AML-193 (cell line): ENCODE data around the gene YEATS2.
"Not testable (repeated sequence)": the region's sequence is repeated elsewhere in the genome, so short reads cannot be mapped to it uniquely, and the experiment has no call there.

Experiments used
- DNase-seq, 2 experiments: peaks; one replicate each; lab custom pipeline; 2025; lab: John Stamatoyannopoulos, UW

Gene YEATS2

DNA sequence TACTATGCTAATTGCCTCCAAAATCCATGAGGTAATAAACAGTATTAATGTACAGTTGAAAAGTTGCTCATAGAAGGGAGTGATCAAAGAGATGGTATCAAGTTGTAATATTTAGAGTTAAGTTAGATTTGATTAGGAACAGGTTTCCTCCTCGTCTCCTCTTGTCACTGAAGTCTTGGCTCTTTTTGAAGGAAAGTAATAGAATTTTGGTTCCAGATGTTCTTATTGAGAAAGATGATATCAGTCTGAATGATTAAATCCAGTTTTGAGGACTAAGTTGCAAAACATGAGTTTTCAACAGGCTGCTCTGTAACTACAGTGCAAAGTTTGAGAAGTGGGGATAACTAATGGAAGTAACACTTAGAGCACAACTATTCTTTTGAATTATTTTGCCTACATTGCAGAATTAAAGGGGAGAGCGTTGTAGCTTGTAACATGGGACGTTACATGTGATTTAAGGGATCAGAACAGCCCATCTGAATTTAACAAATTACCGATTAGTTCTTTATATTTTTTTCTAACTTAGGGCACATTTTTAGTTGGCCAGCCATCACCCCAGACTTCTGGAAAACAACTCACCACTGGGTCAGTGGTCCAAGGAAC is 79.5 kb downstream of the YEATS2 start:
- DNase-seq, result no peak

DNA sequence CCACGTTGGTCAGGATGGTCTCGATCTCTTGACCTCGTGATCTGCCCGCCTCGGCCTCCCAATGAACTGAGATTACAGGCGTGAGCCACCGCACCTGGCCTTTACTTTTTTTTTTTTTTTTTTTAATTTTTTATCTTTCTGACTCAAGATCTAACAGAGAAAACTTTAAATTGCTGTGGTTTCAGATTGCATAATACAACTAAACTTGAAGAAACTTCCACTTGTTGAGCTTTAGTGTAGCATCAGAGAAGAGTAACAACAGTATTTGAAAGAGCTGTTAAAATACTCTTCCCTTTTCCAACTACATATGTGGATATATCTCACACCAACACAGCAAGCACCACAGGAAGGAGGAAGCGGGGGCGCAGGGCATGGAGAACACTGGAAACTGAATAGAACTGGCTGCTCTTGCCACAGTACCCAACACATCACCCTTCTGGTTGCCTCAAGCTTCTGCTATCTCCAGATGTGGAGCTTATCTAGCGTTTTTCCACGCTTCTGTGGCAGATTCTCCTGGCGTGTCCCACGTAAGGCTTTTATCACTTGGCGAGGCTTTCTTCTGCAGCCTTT is 82.4 kb downstream of the YEATS2 start:
- peak; percentile 54 to 63 for DNase-seq

DNA sequence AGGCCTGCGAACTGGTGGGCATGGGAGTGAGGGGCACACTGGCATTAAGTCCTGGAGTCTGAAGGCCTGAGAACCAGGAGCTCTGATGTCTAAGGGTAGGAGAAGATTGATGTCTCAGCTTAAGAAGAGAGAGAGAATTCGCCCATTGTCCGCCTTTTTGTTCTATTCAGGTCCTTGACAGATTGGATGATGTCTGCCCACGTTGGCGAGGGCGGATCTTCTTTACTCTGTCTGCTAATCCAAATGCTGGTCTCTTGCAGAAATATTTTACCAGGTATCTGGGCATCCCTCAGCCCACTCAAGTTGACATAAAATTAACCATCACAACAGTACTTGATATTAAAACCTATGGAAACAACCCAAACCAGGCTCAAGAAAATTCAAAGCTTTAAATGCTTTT is 83.6 kb downstream of the YEATS2 start:
- no peak for DNase-seq

DNA sequence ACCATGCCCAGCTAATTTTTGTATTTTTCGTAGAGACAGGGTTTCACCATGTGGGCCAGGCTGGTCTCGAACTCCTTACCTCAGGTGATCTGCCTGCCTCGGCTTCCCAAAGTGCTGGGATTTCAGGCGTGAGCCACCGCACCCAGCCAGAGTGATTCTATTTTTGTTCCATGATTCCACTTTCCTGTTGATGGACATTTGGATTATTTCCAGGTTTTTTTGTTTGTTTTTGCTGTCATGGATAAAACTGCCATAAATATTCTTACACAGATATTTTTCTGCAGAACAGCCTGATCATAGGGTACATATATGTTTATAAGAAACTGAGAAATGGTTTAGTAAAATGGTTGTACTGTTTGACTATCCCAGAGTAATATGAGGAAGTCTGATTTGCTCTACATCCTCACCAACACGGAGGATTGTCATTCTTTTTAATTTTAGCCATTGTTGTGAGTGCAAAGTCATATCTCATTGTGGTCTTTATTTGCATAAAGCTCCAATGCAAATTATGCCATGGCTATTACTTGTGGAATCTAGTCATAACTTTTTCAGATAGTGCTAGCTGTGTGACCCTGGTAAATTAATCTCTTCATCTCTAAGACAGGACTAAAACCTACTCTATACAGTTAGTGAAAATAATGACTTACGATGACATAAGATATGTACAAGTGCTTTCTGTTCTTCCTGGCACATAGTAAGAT is 85.1 kb downstream of the YEATS2 start:
- DNase-seq, result no peak

DNA sequence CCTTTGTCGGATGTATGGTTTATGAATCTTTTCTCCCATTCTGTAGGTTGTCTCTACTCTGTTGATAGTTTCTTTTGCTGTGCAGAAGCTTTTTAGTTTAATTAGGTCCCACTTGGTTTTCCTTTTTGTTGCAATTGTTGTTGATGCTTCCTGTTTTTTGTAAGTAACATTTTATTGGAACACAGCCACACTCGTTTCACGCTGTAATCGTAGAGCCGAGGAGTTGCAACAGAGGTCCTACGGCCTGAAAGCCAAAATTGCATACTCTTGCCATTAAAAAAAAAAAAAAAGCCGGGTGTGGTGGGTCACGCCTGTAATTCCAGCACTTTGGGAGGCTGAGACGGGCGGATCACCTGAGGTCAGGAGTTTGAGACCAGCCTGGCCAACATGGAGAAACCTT is 86.9 kb downstream of the YEATS2 start:
- DNase-seq, result not testable (repeated sequence)

DNA sequence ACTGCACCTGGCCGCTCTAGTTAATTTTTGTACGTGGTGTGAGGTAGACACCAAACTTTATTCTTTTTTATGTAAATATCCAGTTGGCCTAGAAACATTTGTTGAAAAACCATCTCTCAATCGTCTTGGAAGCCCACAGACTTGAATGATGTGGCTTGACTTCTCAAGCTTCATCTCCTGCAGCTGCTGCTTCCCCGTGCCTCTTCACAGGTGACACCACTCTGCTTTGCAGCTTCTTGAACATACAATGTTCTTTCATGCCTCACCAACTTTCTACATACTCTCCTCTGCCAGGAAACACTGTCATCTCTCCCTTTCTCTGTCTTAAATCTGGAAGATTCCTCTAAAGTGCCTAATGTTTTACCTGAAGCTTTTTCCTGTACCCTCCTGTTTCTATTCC is 92.2 kb downstream of the YEATS2 start:
- no peak for DNase-seq

DNA sequence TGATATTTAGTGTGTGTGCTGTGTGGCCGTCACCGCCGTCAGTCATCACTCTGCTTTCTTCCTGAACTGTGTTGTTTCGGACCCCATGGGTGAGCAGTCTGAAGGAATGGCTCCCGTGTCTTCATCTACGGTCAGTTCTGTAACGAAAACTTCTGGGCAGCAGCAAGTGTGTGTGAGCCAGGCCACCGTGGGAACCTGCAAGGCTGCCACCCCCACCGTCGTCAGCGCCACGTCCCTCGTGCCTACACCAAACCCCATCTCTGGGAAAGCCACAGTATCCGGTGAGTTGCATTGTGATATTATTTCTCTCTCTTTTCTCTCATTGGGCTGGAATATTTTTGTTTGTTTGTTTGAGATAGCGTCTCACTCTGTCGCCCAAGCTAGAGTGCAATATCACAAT is 93.1 kb downstream of the YEATS2 start:
- DNase-seq, result no peak

DNA sequence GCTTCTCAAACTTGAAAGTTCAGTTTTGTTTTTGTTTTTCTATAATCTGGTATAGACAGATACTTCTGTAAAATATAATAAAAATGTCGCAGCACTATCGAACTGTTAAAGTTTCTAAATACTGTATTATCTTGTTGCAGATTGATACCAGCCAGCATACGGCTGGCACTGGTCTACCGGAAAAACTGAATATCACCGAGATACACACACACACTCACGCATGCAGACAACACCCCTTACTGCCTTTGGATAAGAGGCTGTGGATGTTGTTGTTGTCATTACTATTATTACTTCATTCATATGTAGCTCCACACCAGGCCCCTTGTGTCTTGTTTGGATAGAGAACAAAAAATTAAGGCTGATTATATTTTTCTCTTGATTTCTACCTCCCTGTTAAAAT is 95.4 kb downstream of the YEATS2 start:
- no peak for DNase-seq

DNA sequence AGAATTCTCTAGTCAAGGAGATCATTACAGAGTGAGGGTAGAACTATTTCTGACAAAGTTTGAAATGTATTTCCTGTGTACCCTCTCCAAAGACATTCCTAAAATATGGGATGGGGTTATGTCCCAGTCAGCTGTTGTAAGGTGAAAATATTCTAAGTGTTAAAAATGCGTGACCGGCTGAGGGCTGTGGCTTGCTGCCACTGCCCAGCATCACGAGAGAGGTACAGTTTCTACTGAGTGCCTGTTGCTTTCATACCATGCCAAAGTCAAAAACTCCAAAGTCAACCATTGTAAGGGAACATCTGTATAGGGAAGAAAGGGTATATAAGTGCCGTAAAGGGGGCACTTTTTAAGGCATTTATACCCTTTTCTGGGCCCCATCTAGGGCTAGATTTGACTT is 96.9 kb downstream of the YEATS2 start:
- DNase-seq, result no peak

DNA sequence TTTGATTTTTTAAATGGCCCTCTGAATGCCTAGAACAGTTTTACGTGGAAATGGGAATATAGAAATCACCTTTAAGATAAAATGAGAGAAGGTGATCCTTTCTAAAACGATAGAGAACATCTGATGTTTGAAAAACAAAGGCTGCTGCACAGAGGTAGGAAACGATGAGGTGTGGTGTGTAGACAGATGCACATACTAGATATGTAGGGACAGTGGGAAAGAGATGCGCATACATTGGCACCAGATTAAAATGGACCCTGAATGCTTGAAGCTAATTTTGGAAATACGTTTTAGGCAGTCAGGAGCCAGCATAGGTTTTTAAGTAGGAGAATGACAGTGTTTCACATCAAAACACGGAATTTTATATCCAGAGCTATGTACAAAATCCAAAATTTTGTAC is 98.8 kb downstream of the YEATS2 start:
- DNase-seq, result no peak

DNA sequence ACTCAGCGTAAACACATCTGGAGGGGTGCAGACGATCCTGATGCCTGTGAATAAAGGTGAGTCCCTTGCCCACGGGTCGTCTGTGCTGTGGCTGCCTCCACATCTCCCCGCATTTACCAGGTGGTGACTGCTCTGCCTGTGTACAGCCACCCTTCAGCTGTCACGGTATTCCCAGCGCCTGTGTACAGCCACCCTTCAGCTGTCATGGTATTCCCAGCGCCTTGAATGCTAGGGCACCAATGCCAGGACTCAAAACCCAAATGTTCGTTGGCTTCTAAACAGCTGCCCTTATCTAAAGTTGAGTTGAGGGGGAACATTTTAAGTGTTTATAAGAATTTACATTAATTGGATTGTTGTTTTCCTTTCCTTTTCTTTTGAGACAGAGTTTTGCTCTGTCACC is 100.4 kb downstream of the YEATS2 start:
- no peak for DNase-seq

DNA sequence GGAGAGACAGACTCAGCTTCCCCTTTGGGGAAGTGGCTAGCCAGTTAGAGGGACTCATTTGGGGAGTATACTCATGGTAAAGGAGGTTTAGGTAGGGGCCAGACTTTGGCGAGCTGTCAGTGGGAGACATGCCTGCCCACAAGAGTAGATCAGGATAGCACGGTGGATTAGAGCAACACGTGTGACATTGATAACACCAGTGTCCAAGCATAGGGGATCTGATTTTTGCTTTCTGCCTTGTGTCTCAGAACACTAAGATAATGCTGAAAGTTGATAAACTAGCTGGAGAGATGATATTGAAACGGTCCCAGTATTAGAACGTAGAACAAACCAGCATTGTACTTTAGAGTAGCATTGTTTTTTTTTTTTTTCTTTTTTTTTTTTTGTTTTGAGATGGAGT is 101.9 kb downstream of the YEATS2 start:
- DNase-seq, result no peak

DNA sequence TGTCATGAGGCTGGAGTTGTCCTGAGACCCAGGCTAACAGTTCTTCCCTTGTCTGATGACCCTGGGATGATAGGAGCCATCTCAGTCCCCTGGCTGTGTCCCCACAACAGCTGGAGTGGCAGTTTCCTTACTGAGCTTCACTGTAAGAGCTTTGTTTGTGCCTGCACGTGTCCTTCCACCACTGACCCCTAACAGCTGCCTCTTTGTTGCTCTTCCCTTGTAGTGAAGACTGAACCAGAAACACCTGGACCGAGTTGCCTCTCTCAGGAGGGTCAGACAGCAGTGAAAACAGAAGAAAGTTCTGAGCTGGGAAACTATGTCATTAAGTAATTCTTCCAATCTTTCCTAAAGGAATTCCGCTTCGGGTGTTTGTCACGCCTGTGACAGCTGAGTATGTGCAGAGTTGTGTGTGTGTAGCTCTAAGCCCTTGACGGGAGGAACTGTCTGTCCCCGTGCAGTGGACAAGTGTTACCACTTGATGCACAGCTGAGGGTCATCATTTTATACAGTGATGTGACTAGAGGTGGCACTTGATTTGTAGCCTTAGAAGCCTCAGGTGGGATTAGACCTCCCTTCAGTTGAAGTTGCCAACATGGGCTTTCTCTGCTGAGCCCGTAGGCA is 102.8 kb downstream of the YEATS2 start:
- no peak for DNase-seq

DNA sequence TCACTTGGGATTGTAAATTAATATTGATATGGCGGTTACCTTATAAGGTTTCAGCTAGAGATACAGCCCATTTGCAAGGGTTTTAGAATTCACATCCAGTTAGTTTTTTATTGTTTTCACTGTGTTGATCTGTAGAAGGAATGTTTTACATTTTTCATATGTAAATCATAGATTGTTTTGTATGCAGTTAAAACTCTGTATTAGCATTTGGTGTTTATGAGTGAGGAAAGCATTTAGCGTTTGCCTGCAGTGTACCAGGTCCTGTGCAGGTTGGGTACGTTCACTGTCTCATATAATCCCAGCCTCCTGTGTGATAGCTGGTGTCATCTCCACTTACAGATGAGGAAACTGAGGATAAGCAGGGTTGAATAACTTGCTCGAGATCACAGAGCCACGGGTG is 104.0 kb downstream of the YEATS2 start:
- DNase-seq, result no peak

DNA sequence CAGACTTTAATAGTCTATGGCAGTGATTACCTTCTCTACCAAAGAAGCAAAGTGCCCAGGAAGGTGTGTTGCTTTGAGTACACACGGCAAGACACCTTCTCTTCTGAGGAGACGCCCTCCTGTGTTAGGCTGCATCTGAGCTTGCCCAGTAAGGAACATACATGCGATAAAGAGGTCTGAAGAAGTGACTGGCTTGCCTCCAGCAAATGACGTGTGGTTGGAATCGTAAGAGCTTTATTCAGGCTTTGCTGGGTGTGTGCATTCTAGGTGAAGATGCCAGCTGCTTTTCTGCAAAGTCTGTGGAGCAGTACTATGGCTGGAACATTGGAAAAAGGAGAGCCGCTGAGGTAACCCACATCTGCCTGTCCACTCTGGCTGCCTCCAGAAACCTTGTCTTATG is 105.4 kb downstream of the YEATS2 start:
- DNase-seq, result no peak

DNA sequence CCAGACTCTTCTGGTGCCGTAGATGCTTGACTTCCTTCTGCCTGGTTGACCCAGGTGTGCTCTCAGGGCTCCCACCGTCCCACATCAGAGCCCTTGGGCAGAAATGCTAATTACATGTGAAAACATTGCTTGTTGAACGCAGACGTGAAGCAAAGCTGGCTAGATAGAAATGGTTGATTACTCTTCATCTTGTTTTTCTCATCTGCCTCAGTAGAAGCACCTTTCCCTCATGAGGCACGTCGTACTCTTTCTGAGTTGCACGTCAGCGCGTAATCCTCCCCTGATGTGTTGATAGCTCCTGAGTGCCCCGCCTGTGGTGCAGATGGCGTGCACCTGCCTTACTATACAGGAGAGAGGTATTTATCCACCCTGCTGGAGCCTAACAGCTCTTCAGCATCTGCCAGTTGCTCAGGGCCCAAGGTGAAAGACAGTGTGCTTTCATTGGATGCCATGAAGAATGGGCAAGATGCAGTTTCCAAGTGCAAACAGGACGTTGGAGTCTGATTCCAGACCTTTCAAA is 109.7 kb downstream of the YEATS2 start:
- no peak for DNase-seq

DNA sequence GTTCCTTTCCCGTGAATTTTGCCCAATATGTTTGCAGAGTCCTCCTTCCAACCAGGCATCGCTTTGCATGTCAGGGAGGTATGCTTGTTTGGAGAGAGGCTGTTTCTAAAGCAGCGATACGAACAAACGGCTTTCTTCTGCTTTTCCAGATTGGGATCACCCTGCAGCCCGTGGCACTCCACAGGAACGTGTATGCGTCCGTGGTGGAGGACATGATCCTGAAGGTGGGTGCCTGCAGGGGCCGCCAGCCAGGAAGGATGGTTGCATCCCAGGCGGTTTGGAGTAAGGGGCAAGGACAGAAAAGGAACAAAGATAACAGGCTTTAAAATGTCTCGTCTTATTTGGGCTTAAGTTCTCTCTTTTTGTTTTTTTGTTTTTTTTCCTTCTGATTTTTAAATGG is 110.3 kb downstream of the YEATS2 start:
- DNase-seq, result no peak

DNA sequence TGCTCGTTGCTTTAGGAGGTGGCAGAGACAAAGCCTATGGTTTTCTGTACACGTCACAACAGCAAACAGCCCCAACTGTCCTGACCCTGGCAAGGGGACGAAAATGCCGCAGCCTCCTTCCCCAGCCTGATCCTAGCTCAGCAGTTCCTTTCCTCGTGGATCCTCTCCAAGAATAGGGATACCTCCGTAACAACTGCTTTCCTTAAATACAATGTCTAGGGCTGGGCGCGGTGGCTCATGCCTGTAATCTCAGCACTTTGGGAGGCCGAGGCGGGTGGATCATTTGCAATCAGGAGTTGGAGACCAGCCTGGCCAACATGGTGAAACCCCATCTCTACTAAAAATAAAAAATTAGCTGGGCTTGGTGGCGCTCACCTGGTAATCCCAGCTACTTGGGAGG is 110.8 kb downstream of the YEATS2 start:
- no peak for DNase-seq

DNA sequence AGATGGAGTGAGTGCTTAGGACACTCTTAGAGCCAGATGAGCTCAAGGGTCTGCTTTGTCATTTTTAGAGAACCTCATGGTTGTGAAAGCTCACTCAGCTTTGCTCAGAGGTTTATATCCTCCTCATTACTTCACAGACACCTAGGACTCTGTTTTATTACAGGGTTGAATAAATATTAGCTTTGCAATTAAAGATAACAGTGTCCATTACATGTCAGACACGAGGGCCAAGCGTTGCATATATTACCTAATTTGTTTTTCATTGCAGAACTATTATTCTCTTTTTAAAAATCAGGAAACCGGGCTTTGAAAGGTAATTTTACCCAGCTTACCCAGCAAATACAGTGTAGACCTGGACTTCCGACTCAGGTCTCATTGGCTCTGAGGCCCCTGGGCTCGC is 111.7 kb downstream of the YEATS2 start:
- DNase-seq, result no peak

DNA sequence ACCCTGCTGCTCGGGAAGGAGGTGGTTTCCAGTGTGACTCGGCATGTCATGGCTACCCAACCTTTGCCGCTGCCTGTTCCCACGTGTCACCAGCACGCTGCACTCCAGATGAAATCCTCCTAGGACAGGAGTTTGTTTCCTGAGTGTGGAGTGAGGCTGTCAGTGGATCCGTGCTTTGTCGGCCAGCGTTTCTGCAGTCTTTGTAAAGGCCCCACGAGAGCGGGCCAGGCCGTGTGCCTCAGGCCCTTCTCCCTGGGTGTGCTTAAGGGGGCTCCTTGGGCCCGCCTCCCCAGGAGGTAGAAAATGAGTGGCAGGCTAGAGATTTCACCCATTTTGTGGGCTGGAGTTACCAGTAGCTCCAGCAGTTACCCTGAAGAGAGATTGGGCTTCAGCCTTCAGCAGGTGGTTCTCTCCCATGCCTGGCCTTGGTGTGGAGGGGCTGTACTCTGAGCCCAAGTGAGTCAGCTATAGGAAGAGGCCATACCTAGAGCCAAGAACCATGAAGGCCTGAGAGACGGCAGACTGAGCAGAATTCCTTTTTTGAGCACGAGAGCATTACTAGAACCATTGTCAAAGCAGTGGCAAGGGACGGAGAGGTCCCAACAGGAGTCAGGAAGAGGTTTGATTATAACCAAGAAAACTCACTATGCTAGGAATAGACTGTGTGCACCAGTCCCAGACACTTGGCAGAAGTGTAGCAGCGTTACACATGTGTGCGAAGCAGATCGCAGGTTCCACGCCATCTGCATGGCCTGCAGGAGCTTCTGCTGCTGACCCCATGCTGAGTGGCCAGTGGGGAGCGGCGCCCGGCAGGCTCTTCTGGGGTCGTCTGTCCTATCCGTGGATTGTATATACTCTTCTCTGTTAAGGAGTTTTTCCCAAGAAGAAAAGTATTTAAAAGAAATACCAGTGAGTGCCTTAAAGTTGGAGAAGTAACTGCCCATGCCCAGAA is 113.3 kb downstream of the YEATS2 start:
- no peak for DNase-seq

DNA sequence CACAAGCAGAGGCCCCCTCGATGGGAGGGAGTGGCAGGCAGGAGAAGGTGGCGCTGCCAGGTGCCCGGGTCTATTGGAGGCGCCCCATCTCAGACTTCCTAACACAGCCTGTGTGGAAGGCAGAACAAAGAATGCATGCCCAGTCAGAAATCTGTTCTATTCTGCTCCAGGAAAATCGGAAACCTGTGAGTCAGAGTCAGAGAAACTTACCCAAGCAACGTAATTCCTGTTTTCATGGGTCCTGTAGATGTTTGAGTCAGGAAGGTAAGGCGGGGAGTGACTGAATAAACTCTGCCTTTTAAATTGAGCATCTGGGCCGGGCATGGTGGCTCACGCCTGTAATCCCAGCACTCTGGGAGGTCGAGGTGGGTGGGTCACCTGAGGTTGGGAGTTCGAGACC is 114.0 kb downstream of the YEATS2 start:
- no peak for DNase-seq
